Panc1 (cell line): ENCODE results near the gene DNAJC27. TPM values are rescaled to one million over a fixed set of nuclear protein-coding genes. Genes with fewer than 3 reads are reported as not detected.

ENCODE experiments used
- ATAC-seq: fragments of 200-7000 bp; cut with Tn5 transposase; 2 replicates; pipeline ENCODE4 v1.9.1; 2020; ENCODE audit warnings: mild to moderate bottlenecking, moderate library complexity
- BruUV-seq: library from RNA; stranded (reverse); fragments of 400-500 nt; replicated peaks from 2 replicates; lab custom pipeline; 2021; lab: Mats Ljungman, UMichigan
- CTCF ChIA-PET: fragments of 300-600 bp; sonication (Branson Sonifier 250); formaldehyde crosslinking; loops from one replicate; lab custom pipeline; 2022; ENCODE audit warnings: antibody characterized with exemption; lab: Charles Lee
- POLR2A ChIA-PET: fragments of 300-600 bp; sonication (Branson Sonifier 250); formaldehyde crosslinking; loops from one replicate; lab custom pipeline; 2022; ENCODE audit warnings: antibody characterized with exemption; lab: Charles Lee
- DNase-seq: peaks from one replicate; pipeline ENCODE4 v3.0.0-alpha.2; 2010; ENCODE audit warnings: low read depth, low spot score
- H3K27ac ChIP-seq: 2 replicates; pipeline ENCODE4 v1.5.1; 2011; ENCODE audit warnings: mild to moderate bottlenecking, low read length, inconsistent platforms
- H3K27me3 ChIP-seq: fragments of 200-500 bp; sonication (Bioruptor generic); 2 replicates; pipeline ENCODE4 v1.6.0; 2014; ENCODE audit warnings: low read length, inconsistent platforms; ENCODE audit not compliant: control insufficient read depth, insufficient read depth
- H3K36me3 ChIP-seq: fragments of 200-500 bp; sonication (Bioruptor generic); 2 replicates; pipeline ENCODE4 v1.5.1; 2014; ENCODE audit warnings: inconsistent platforms, mild to moderate bottlenecking, low read length, moderate library complexity; ENCODE audit not compliant: control insufficient read depth, insufficient read depth
- H3K4me1 ChIP-seq: 2 replicates; pipeline ENCODE4 v1.5.1; 2011; ENCODE audit warnings: inconsistent platforms, mild to moderate bottlenecking, low read length, moderate library complexity; ENCODE audit not compliant: control insufficient read depth, insufficient read depth
- H3K4me3 ChIP-seq, 2 experiments: 2 replicates each; pipeline ENCODE4 v1.5.1; 2011 to 2012; ENCODE audit warnings: low read depth in 2 of 2, low read length in 2 of 2, mild to moderate bottlenecking in 2 of 2, inconsistent platforms in 1 of 2, moderate library complexity in 1 of 2
- H3K9me3 ChIP-seq: fragments of 200-500 bp; sonication (Bioruptor generic); 2 replicates; pipeline ENCODE4 v1.5.1; 2014; ENCODE audit warnings: low read depth, mild to moderate bottlenecking, inconsistent platforms, low read length, moderate library complexity; ENCODE audit not compliant: control insufficient read depth, insufficient read depth
- POLR2AphosphoS5 ChIP-seq: IDR thresholded peaks from 2 replicates; pipeline ENCODE4 v1.6.1; 2012; ENCODE audit warnings: mild to moderate bottlenecking, low read depth, low read length, moderate library complexity
- SIN3A ChIP-seq: IDR thresholded peaks from 2 replicates; pipeline ENCODE4 v1.6.1; 2012; ENCODE audit warnings: low read depth, mild to moderate bottlenecking, low read length, moderate library complexity, borderline replicate concordance; ENCODE audit not compliant: insufficient read depth
- TCF7L2 ChIP-seq: IDR thresholded peaks from 2 replicates; pipeline ENCODE4 v1.6.1; 2011; ENCODE audit warnings: mild to moderate bottlenecking, low read depth, low read length, inconsistent platforms
- in situ Hi-C: cut with HindIII; loops from 2 replicates; pipeline ENCODE4 v1.10.0; 2016; ENCODE audit warnings: low sequenced_read_pairs, low pct_unique_long_range_greater_than_20kb
- intact Hi-C: fragments of 100-400 bp; cut with micrococcal nuclease; formaldehyde crosslinking; loops from one replicate; pipeline ENCODE4 v1.10.0; 2022; ENCODE audit not compliant: unreplicated experiment
- total RNA-seq: library from RNA; stranded (reverse); gene quantifications from one replicate; pipeline ENCODE4 v1.2.1, GENCODE V29; 2021; ENCODE audit not compliant: unreplicated experiment
- TF ChIP-seq, protein P1 (sequence below), 2 experiments: IDR thresholded peaks; 2 replicates each; pipeline ENCODE4 v1.6.1; 2011 to 2012; ENCODE audit warnings: low read depth in 2 of 2, control low read depth in 1 of 2, low read length in 1 of 2, mild to moderate bottlenecking in 1 of 2, moderate library complexity in 1 of 2; ENCODE audit not compliant: insufficient read depth in 1 of 2
- TF ChIP-seq, protein P2 (sequence below): fragments of 450-650 bp; IDR thresholded peaks from 2 replicates; pipeline ENCODE4 v1.5.1; 2017; ENCODE audit warnings: mild to moderate bottlenecking

DNAJC27 gene
- total RNA-seq, 1 experiment from 2014 or later: 4.9 TPM

DNA sequence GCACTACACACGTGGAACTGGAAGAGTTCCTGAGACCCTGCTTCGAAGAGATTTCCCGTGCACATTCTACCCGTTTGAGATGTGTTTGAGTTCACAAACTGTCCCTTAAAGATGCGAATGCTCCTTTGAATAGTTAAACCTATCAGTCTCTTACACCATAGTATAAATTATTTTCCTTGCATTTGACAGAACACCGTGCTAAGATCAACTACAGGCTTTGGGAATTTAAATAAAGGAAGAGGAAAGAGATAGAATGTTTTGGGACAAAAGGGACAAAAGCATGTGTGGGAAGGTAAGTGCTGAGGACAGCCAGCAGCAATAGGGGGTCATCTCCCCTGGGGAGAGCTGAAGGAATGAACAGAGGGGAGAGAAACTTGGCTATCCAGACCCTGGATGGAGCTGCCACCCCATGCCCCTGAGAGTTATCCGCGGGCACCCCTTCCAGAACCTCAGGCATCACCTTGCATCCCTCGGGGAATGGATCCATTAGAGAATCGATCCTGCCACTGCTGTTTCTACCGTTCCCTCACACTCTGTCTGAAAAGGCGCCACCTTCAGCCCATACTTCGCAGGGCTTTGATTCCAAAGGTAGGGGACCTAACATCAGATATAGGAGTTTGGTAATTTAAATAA is 50.8 kb downstream of the DNAJC27 start:
- H3K27ac ChIP-seq: peak overlapping the region; percentile 57
- ATAC-seq (peak; percentile 32), DNase-seq (no peak)
- H3K4me3 ChIP-seq: peak overlapping the region; percentile 59 to 68
- in situ Hi-C loops (no loop called here), intact Hi-C loops (no loop called here)
- H3K27me3 ChIP-seq: no peaks in the 10 kb centered on the region
- H3K4me1 ChIP-seq: 0 out of 2 replicates have a peak, but pooled peaks cover 3% of the 10 kb centered on the region
- H3K36me3 ChIP-seq: no peaks in the 10 kb centered on the region
- POLR2A ChIA-PET: interaction anchor here (0.6 kb wide), 2 partner anchors 90 to 383 kb away, joined by 3 to 7 read pairs; no protein-coding TSS in a partner anchor
- TSS peak; percentile 90 for BruUV-seq
- TF ChIP-seq SIN3A (no peak), POLR2AphosphoS5 (no peak), TCF7L2 (no peak)
- TF ChIP-seq, protein P1, sequence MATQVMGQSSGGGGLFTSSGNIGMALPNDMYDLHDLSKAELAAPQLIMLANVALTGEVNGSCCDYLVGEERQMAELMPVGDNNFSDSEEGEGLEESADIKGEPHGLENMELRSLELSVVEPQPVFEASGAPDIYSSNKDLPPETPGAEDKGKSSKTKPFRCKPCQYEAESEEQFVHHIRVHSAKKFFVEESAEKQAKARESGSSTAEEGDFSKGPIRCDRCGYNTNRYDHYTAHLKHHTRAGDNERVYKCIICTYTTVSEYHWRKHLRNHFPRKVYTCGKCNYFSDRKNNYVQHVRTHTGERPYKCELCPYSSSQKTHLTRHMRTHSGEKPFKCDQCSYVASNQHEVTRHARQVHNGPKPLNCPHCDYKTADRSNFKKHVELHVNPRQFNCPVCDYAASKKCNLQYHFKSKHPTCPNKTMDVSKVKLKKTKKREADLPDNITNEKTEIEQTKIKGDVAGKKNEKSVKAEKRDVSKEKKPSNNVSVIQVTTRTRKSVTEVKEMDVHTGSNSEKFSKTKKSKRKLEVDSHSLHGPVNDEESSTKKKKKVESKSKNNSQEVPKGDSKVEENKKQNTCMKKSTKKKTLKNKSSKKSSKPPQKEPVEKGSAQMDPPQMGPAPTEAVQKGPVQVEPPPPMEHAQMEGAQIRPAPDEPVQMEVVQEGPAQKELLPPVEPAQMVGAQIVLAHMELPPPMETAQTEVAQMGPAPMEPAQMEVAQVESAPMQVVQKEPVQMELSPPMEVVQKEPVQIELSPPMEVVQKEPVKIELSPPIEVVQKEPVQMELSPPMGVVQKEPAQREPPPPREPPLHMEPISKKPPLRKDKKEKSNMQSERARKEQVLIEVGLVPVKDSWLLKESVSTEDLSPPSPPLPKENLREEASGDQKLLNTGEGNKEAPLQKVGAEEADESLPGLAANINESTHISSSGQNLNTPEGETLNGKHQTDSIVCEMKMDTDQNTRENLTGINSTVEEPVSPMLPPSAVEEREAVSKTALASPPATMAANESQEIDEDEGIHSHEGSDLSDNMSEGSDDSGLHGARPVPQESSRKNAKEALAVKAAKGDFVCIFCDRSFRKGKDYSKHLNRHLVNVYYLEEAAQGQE (IDR thresholded peaks at IDR 0.05; ENCODE audit: insufficient read depth in 1 of 2, low read depth in 2 of 2, low read length in 1 of 2): no peak
- TF ChIP-seq, protein P2, sequence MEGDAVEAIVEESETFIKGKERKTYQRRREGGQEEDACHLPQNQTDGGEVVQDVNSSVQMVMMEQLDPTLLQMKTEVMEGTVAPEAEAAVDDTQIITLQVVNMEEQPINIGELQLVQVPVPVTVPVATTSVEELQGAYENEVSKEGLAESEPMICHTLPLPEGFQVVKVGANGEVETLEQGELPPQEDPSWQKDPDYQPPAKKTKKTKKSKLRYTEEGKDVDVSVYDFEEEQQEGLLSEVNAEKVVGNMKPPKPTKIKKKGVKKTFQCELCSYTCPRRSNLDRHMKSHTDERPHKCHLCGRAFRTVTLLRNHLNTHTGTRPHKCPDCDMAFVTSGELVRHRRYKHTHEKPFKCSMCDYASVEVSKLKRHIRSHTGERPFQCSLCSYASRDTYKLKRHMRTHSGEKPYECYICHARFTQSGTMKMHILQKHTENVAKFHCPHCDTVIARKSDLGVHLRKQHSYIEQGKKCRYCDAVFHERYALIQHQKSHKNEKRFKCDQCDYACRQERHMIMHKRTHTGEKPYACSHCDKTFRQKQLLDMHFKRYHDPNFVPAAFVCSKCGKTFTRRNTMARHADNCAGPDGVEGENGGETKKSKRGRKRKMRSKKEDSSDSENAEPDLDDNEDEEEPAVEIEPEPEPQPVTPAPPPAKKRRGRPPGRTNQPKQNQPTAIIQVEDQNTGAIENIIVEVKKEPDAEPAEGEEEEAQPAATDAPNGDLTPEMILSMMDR: peak; percentile 79; the same call in 1 of the 2 replicates
- CTCF ChIA-PET: interaction anchor here (0.5 kb wide), 1 partner anchor 346 kb away, joined by 3 read pairs; no protein-coding TSS in a partner anchor
- H3K9me3 ChIP-seq: no peaks in the 10 kb centered on the region

DNA sequence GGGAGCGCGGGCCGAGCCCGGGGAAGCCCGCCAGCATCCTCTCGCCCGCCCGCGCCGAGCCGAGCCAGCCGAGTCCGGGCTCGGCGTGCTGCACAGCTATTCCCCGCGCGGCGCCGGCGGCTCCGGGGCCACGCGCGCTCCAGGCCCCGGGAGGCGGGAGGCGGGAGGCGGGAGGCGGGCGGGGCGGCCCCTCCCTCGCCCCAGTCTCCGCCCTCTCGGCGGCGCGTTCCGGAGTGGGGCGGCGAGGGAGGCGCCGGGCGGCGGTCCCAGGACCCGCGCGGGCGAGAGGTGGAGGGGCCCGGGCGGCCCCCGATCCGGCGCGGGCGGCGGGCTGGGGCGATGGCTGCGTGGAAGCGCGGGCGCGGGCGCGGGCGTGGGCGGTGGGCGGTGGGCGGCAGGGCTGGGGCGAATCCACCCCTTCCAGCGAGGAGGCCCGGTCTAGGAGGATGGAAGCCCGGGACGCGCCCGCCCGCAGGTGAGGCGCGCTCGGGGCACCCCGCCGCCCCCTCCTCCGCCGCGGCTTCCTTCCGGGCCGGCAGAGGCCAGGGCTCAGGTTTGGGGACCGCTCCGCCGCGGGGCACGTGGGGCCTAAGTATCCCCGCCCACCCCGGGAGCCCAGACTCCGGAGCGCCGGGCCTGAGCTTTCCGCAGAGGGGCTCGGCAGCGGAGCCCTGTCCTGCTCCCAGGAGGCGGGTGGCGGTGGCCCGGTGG is 51.5 kb downstream of the DNAJC27 start, which contains the start of gene ADCY3:
ADCY3 (minus strand) TSS at position 140 of the 711 bp plus-strand sequence. CDS start 1,250 bp downstream, outside the sequence.
- Histone ChIP-seq H3K4me3 (peak within 1 kb of the TSS; percentile 59 to 68), H3K4me1 (0 out of 2 replicates have a peak, but pooled peaks cover 3% of the 10 kb centered on the region), H3K9me3 (no peaks in the 10 kb centered on the region), H3K36me3 (no peaks in the 10 kb centered on the region), H3K27ac (peak within 1 kb of the TSS; percentile 72), H3K27me3 (no peaks in the 10 kb centered on the region)
- TF ChIP-seq POLR2AphosphoS5: 0 out of 2 replicates have a peak, but pooled peaks have one; percentile 27
- TF ChIP-seq, protein P2: no peak
- TF ChIP-seq, protein P1 (IDR thresholded peaks at IDR 0.05; ENCODE audit: insufficient read depth in 1 of 2, low read depth in 2 of 2, low read length in 1 of 2): no peak
- no peak for DNase-seq
- ATAC-seq: peak; percentile 86
- in situ Hi-C loops (no loop called here), intact Hi-C loops (no loop called here)
- ChIA-PET CTCF (interaction anchor here (0.5 kb wide), 1 partner anchor 345 kb away, joined by 3 read pairs; no protein-coding TSS in a partner anchor), POLR2A (interaction anchor here (0.6 kb wide), 1 partner anchor 89 kb away, joined by 7 read pairs; no protein-coding TSS in a partner anchor)
- no TSS peak for BruUV-seq
